GM12872 (cell line): ENCODE data around the gene CEP72.

Experiments used
- CTCF ChIP-seq: IDR thresholded peaks from 3 replicates; pipeline ENCODE4 v1.5.1; 2011; ENCODE audit warnings: low read depth, mild to moderate bottlenecking, low read length, moderate library complexity; ENCODE audit not compliant: insufficient read depth

The CEP72 gene

GRCh38 chr5:573976-574375, 38.2 kb upstream of the CEP72 start:
- no peak for TF ChIP-seq CTCF

GRCh38 chr5:574906-575305, 37.2 kb upstream of the CEP72 start:
- no peak for TF ChIP-seq CTCF

- TF ChIP-seq CTCF = no peak
These were observed 36.5 kb upstream of the CEP72 start for GRCh38 chr5:575636-576035.

GRCh38 chr5:577800-578199, 34.3 kb upstream of the CEP72 start:
- no peak for TF ChIP-seq CTCF

- TF ChIP-seq CTCF = no peak
These were observed 32.9 kb upstream of the CEP72 start for GRCh38 chr5:579211-579610.

- no peak for TF ChIP-seq CTCF
These were observed 32.3 kb upstream of the CEP72 start for GRCh38 chr5:579746-580366.

GRCh38 chr5:580436-580835, 31.7 kb upstream of the CEP72 start:
- no peak for TF ChIP-seq CTCF
